Activated CD8-positive, alpha-beta memory T cell treated with anti-CD3 and anti-CD28 coated beads, Interleukin-2, amount 50 U/mL, for 24 hours (primary cell): ENCODE data around the gene FBLN5.
"Not testable (repeated sequence)": the region's sequence is repeated elsewhere in the genome, so short reads cannot be mapped to it uniquely, and the experiment has no call there.

Experiments
- DNase-seq: peaks from one replicate; pipeline ENCODE4 v3.0.0-alpha.2; 2020; ENCODE audit errors: extremely low read depth

Gene FBLN5

GRCh38 chr14:91884664-91885063, 62.8 kb downstream of the FBLN5 start:
- no peak for DNase-seq

DNA sequence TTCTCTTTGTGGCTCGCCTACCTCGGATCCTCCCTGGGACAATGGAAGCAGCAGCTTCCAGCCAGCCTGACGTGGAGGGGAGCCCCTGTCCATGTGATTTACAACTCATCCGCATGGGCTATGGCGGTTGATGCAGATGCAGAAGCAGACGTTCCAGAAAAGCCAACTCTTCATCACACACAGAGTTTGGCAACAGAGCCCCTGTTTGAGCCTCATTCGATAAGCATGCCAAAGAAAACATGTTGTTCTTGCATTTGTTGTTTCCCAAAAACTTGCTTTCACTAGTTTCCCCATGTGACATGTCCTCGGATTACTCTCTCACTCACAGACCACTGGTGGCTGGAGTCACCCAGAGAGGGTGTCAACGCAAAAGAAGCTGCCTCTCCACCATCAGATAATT, 63.7 kb downstream of the FBLN5 start:
- no peak for DNase-seq

GRCh38 chr14:91882776-91883175, 64.7 kb downstream of the FBLN5 start:
- no peak for DNase-seq

- no peak for DNase-seq
Observed at GRCh38 chr14:91882369-91882768, 65.1 kb downstream of the FBLN5 start.

DNA sequence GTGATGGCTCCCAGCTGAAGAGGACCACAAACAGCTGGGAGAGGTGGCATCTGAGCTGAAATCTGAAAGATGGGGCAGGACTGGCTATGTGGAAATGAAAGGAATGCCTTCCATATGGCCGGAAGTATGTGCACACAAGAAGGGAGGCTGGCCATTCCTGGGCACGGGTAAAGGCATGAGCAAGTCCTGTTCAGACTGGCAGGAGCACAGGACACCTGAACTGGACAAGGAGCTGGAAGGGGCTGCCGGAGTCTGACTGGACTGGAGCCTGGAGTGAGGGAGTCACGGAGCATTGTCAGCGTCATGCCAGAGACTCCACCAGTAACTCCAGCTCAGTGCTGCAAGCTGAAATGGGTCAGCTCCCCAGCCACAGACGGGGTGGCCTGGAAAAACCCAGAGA, 68.3 kb downstream of the FBLN5 start:
- DNase-seq: no peak

- no peak for DNase-seq
Observed at GRCh38 chr14:91878274-91878673, 69.2 kb downstream of the FBLN5 start.

GRCh38 chr14:91877376-91877915, 70.0 kb downstream of the FBLN5 start:
- DNase-seq: no peak

DNA sequence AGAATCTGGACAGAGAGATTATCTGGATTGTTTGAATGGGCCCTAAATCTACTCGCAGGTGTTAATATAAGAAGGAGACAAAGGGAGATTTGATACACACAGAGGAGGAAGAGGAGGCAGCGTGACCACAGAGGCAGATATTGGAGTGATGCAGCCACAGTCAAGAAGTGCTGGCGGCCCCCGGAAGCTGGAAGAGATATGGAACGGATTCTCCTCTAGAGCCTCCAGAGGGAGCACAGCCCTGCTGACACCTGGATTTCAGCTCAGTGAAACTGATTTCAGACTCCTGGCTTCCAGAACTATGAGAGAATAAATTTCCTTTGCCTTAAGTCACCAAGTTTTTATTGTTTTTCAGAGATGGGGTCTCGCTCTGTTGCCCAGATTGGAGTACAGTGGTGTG, 71.0 kb downstream of the FBLN5 start:
- DNase-seq: no peak

DNA sequence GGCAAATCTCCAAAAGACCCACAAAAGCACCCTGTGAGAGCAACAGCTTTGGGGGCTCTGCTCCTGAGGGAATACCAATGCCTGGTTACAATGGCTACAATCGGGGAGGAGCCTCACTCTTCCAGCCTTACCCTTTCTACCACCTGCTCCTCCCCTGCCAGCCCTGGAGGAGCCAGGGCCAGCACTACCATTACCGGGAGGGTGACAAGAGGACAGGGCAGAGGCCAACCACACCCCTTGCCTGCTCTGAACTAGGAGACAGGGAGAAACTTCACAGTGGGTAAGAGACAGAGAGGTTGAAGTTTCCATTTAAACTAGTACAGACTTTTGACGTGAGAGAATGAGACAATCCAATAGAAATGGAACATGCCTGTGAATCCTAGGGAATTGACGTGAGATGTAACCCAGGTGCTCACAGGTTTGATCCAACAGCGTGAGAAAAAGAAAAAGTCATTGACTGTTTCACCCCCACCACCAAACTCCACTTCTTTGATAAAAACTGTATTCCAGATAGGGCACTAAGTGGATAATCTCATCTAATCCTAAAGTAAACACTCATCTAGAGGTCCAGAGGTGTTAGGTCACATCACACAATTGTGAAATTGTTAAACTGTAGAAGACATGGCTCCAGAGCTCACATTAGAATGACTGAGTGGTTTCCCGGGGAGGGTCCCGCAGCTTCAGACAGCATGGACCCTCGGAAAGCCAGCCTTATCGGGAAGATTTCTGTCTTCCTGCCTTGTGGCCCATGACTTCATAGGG, 71.8 kb downstream of the FBLN5 start:
- DNase-seq: no peak

DNA sequence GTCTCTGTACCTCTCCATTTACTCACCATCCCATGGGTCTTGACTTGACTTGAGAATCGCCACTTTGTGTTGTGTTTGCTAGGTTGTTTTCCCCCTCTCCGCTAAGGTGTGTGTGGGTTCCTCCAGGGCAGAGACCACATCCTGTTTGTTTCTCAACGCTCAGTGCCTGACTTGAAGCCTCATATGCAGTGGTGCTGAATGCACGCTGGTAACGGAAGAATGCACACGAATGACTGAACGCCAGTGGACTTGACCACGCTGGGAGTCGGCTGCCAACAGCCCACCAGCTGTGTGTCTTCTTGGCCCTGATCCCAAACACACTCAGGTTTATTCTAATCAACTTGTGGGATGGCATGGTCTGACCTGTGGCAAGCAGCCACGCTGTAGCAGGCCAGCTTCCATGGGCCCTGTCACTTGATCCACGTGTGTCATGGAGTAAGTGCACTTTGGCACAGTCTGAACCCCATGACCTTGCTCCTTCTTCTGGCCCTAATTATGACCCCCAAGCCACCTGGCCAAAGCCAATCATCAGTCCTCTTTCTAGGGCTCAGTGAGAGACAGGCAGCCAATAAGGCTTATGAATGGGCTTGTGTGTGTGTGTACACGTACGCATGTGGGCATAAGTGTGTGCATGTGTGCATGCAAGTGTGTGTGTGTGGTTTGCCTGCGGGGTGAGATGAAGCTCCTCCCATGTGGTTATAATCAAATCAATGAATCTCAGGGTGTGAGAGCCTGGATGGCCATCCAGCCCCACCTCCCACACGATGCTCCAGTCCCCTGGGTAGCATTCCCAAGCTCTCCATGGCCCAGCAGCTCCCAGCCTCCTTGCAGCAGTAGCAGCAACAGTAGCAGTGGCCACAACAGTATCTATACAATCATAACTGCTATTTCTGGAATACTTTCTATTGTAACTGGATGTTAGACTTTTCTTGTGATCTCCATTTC, 73.8 kb downstream of the FBLN5 start:
- no peak for DNase-seq

GRCh38 chr14:91872517-91873470, 74.7 kb downstream of the FBLN5 start:
- DNase-seq: no peak

- no peak for DNase-seq
Observed at GRCh38 chr14:91872011-91872501, 75.4 kb downstream of the FBLN5 start.

GRCh38 chr14:91871401-91871800, 76.1 kb downstream of the FBLN5 start:
- not testable (repeated sequence) for DNase-seq

DNA sequence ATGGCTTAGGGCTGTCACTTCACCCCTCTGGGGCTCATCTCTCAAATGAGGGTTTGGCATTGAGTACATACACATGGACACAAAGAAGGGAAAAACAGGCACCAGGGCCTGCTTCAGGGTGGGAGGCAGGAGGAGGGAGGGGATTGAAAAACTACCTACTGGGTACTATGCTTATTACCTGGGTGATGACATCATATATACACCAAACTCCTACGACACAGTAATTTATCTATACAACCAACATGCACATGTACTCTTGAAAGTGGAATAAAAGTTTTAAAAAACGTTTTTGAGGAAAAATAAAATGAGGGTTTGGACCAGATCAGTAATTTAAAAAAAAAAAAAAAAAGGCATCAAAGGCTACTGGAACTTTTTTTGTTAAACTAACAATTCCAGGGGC, 76.6 kb downstream of the FBLN5 start:
- DNase-seq: no peak

DNA sequence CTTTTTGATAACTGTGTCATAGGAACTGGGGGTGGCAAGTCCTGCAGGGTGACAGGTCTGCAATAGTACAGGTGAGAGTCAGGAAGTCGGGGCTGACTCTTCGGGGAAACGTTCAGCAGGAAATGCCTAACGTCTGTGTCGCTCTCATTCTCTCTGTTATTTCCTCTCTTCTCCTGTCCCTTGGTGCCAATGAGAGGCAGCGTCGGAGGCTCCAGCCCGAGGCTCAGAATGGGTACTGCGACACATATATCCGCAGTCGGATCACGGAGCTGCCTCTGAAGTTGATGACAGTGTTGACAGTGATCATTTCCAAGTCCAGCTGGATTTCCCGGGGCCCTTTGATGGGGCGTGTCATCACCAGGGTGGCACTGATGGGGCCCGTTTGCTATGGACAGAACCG, 77.5 kb downstream of the FBLN5 start:
- DNase-seq: no peak

- DNase-seq: no peak
Observed at GRCh38 chr14:91869556-91869955, 77.9 kb downstream of the FBLN5 start.

DNA sequence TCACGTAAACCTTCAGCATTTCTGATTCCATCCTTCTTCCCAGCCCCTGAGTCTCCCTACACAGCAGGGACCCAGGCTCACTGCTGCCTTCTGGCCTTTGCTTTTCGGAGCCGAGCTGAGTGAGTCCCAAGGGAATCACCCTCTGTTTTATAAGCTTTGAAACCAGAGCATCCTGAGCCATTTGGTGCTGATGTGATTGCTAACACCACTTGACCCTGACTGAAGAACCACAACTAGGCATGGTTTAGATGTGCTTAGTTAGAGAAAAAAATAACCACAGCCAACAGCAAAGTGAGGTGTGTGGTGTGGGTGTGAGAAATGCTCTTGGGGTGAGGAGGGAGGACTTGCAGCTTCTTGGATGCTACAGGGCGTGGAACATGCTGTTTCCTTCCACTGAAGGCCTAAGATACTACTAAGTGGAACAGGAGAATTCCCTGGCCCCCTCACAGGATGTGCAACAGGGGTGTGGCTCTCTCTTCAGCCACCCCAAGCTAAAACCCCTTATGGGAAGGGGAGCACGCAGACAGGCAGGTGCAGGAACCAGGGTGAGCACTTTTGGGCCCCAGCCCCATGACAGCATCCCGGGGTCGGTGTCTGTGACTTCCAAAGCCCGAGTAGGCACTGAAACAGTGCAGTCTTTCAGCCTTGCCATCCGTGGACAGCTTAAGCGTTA, 80.0 kb downstream of the FBLN5 start, which contains the start of gene TC2N:
Gene TC2N, minus strand, starts transcription at position 221 of the 673 bp plus-strand sequence. CDS start 53,767 bp downstream, outside the sequence.
- no peak for DNase-seq

GRCh38 chr14:91866511-91867295, 80.8 kb downstream of the FBLN5 start:
- no peak for DNase-seq

- DNase-seq: no peak
Observed at GRCh38 chr14:91866061-91866460, 81.4 kb downstream of the FBLN5 start.

GRCh38 chr14:91862417-91862816, 85.1 kb downstream of the FBLN5 start:
- no peak for DNase-seq
